CD4-positive, alpha-beta T cell treated with Interleukin-1 beta for 1 hour (primary cell): ENCODE measurements around the gene RTL5.

ENCODE experiments used
- DNase-seq, 2 donors: peaks; one replicate each; pipeline ENCODE4 v3.0.0-alpha.2; 2020 to 2022

The RTL5 gene

DNA sequence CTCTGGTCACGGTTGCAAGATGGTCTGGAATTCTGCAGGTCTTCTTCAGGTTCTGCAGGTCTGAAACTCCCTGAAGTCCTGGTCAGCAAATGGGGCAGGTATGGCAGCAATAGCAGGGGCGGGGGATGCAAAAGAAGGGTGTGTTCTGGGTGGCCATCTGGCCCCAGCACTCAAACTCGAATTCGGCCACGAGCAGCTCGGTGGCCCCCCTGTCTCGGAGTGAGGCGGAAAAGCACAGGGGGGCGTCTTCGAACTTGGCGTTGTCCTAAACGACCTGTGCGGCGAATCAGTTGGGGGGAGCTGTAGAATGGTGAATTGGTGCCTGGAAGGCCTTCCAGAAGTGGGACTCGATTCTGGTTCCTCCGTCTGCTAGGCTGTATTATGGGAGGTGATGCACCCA, 2.1 kb downstream of the RTL5 start:
- no peak for DNase-seq

DNA sequence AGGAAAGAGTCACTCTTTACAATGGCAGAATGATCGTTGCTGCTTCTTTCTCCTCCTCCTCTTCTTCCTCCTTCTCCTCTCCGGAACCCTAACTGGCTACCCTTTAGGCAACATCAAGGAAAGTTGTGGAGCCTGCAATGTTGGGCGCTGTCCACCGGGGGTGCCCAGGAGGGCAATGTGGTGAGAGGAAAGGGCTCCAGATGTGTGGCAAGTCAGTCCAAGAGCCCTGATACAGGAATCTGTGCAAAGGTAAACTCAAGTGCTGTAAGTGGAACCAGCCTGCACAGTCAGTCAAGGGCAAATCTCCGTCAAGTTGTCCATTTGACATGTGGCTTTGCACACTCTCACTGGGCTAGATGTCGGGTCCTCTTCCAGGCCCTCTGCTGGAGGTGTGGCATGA, 2.8 kb downstream of the RTL5 start:
- peak in 1 of 2 donors; percentile 17 for DNase-seq

DNA sequence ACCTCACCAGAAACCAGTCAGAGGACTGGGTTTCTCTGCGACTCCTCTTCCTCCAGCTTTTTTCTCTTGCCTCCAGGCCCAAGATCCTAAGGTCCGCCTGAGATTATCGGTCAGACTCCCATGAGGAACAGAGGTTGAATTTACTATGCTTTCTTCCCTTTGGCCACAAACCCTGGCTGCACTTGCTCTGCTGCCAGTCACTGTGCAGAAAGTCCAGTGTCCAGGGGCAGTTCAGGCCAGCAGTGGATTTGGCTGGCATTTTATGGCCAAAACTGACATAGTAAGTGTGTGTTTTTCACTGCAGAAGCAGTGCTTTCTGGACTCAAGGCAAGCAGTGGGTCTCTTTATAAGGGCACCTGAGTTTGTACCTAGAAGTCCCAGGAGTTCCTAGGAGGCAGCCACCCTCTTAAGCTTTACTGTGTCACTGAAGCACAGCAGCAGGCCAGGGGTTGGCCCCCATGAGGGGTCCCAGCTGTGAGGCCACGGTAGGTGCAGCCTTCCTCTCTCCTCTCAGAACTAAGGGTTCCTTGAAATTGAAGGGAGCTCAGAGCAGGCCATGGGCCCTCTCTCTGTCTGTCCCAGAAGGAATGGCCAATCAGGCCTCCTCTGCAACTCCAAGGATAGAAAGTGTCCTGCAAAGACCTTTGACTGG, 3.4 kb downstream of the RTL5 start:
- DNase-seq, result no peak

DNA sequence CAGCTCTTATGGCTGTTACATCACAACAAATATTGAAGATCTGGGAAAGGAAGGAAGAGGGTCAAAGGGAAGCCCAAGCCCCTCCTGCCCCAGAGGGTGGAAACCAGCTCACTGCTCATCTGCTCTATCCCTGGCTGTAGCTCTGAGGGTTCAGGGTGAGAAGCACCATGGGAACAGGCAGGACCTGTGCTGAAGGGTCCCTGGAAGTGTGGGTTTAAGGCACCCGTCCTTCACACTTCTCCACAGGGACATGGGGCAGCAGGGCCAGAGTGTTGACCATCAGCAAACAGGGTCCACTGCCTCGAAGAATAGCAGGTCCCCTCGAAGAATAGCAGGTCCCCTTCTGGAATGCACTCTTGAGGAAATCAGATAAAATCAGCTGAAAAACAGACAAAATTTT, 4.4 kb downstream of the RTL5 start:
- DNase-seq, result no peak

DNA sequence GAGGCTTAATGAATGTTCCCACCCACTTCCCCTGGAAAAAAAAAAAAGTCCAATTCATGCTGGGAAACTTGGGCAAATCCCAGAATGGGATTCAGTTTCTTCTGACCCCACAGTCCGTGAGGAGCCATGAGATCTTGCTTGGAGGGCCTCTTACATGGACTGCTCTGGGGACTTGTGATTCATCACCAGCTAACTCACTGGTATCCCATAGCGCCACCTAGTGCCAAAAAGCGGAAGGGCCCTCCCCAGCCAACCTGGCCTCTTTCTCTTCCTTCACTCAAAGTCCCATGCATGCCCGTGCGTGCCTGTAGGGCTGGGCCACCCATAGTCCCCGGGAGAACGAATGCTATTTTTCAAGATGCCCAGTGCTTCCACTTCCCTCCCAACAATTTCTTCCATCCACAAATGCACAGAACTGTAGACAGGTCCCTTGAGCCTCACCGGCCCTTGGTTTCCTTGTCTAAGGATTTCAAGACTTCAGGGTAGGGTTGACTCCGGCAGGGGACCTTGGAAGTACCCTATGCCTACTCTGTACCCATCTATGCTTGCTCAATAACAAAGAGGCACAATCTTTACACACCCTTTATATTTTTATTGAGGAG, 5.1 kb downstream of the RTL5 start:
- peak; percentile 78 to 81 for DNase-seq

DNA sequence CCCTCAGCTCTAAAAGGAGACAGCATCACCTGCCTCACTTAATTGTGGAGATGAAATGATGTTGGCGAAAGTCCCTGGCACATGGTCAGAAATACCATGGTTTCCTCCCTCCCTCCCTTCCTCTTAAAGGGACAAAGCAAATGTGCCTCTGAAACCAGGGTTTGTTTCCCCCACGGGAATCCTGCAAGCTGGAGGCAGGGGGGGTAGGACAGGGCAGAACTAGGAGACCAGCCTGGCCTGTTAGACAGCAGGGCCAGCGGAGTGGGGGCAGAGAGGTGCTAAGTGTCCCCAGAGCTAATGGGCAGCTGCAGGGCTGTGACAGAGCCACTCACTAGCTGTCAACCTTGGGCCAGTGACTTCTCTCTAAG, 5.7 kb downstream of the RTL5 start:
- DNase-seq, result no peak

DNA sequence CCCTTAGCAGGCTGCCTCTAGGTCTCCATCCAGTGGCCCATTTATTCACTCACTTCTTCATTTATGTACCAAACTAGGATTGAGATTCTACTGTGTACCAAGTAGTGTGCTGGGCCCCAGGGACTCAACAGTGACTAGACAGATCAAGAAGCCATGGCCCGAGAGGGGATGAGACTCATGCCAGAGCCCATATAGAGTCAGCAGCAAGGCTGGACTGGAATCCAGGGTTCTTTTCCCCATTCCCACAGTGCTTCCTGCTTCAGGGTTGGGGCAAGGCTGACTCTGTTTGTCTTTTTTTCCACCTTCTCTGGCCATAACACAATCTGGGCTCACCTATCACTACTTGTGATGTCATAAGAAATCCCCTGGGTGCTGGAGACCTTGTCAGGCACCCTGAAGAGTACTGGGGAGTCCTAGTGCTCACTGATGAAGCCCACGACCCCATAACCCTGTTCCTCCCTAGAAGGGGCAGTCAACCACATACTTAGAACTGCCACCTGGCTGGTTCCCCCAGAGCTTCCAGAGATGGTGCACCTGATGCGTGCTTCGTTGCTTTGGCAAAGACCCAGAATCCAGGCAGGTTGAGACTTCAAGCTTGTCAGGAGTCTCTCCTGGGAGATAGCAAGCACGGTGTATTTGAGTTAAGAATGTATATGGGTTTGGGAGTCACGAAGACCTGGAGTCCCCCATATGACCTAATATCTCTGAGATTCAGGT, 6.2 kb downstream of the RTL5 start:
- DNase-seq, result no peak

DNA sequence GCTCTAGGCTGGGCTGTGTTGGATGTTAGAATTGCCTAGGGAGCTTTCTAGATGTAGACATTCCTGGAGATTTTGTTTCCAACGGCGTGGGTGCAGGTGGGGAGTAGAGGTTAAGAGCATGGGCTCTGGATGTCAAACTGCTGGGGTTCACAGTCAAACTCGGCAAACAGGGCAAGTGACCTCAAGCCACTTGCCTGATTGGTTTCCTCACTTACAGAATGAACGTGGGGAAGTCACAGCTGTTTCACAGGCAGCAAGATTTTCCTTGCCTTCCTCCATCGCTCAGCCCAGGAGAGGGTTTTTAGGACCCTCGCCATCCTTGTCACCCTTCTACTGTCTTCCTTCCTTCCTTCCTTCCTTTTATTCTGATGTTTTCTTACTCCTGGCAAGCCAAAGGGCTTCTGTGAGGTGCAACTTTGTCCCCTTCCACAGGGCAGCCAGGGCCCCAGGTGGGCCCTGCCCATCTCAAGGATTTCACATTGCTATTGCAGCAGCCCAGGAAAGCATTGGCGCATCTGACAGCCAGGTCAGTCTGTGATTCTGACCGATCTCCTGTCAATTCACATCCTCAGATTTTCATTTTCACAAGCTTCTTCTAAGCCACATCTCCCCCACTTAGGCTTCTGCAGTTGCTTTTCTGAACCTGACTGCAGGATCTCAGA, 7.0 kb downstream of the RTL5 start:
- no peak for DNase-seq

DNA sequence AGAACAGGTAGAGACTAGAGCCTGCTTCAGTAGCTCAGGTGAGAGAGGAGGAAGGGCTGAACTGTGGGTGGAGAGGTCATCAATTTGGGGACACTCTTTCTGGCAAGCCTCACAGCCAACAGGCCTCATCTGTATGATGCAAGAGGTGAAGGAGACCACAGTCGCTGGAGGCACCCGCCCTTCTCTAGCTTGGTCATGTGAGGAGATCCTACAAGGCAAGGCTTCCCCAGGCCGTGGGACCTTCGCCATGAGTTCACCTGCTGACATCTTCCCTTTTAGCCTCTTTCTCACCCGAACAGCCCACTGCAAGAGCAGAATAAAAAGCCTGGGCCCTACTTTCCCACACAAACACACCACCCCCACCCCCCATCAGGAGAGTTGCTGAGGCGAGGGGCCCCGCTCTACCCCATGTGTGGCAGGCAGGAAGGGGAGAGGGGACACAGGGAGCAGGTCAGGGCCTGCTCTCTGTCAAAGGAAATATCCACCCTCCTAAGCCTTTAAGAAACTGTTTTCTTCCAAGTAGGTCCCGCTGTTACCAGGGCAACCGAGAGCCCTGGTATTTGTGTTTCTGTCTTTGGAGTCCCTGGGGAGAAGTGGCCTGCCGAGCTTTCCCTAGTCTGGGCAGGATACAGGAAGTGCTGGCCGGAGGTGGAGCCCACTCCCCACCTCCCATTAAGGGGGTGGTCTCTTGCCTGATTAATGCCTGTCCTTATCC, 8.1 kb downstream of the RTL5 start:
- peak in 1 of 2 donors; percentile 52 for DNase-seq

DNA sequence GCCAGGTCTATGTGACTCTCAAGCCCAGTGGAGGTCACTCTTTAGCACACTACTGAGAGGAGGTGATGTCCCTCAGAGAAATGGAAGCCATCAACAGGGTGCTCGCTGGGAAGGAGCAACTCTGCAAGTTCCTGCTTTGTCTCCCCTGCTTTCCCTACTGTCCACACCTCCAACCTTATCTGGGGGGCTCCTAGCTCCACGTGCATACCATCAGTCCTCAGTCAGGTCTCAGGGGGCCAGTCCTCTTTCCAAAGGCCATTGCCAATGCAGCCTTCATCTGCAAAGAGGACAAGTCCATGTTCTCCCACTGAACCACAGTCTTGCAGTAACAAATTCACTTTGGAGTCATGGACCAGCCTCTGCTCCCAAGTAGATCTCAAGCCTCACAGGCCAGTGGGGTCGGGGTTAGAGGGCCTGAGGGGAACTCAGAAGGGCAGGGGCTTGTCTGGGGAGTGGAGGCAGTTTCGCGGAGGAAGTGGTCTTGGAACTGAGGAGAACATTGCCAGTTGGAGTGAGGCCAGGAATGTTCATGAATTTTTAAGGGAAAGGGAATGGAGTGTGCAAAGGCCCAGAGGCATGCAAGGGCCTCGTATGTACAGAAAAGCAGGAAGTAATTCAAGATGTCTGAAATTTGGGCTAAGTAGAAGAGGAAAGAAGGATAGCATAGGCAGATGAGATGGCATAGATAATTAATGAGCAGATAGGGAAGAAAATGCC, 8.9 kb downstream of the RTL5 start:
- DNase-seq, result no peak

DNA sequence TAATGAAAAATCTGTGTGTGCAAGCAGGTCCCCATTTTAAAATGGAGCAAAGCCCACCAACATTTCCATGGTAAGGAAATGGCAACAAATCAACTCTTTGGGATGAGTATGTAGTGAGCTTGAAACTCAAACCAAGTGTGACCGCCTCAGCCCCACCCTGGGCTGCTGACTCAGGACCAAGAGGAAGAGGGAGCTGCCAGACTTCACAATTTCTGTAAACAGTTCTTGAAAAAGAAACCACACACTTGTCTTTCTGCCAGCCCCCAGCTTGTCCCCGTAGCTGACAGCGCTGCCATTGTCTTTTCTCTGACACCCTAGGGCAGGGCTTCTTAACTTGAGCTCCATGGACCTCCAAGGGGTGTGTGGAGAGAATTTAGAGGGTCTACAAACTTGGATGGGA, 10.3 kb downstream of the RTL5 start:
- peak; percentile 54 to 59 for DNase-seq

DNA sequence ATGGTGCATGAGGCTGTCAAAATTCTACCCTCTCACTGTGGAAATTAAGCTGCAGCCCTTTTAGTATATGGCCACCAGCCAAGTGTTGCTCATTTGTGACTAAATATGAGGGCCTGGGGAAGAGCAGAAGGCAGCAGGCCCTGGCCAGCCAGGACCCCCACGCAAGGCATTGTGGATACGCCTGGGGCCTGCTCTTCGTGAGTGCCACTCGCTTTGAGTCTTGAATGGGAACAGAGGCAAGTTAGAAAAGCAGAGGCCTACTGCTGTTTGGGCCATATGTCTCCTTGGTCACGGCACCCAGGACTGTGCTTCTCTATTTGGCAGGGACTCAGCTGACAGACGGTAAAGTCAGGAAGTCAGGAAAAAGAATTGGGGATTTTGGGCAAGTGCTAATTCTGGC, 10.9 kb downstream of the RTL5 start:
- DNase-seq, result no peak

DNA sequence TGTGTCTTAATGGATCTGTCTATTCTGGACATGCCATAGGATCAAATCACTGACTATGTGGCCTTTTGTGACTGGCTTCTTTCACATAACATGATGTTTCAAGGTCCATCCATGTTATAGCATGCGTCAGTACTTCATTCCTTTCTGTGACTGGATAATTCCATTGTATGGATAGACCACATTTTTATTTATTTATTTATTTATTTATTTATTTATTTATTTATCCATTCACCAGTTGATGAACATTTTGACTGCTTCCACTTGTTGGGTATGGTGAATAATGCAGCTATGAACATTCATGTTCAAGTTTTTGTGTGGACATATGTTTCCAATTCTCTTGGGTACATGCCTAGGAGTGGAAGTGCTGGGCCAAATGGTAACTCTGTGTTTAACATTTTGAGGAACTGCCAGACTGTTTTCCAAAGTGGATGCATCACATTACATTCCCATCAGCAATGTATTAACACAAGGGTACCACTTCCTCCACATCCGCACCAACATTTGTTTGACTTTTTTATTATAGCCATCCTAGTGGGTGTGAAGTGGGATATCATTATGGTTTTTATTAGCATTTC, 14.0 kb downstream of the RTL5 start:
- DNase-seq, result no peak

DNA sequence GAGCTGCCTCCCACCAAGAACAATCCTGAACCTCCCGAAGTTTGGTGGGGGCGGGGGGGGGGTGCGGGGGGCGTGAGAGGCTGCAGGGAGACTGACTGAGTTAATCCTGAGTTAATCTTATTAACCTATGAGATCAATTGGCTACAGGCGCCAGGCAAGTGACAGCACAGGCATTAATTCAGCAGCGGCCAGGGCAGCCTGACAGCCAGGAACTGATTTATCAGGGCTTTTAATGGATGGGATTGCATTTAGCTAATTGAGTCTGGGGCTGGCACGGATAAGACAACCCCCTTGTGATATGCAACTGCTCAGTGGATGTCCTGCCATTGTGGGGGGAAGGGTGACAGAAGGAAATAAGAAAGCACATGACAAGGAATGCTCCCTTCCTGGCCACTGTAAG, 16.3 kb downstream of the RTL5 start:
- no peak for DNase-seq

DNA sequence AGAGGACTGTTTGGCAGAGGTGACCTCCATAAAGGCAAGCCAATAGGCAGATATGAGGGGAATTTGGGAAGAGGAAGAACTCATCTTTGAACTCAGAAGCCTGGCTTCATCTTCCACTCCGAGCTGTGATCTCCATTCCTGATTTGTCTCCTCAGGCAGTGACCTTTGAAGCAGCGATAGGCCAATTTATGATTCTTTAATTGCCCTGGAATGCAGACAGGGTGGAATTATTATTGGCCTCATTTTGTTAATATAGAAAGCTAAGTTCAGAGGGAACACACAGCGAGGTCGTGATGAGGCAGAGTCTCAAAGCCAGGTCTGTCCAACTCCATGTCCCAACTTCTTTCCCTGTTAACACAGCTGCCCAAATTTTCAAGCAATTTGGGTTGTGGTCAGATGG, 16.9 kb downstream of the RTL5 start:
- DNase-seq, result no peak

DNA sequence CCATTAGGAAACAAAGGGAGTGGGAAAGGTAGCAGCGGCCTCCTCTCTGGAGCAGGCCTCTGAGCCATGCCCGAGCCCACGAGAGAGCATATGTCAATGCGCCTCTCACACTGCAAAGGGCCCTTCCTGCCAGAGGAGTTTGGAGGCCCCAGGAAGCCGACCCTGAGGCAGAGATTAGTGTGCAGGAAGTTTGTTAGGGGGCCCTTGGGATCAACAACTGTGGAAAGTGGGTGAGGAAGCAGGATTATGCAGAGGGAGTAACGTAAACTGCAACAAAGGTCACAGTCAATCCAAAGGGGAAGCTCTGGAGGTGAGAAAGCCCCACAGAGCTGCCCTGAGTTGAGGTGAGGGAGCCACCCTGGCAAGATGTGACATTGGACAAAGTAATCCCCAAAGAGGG, 17.4 kb downstream of the RTL5 start:
- DNase-seq, result no peak

DNA sequence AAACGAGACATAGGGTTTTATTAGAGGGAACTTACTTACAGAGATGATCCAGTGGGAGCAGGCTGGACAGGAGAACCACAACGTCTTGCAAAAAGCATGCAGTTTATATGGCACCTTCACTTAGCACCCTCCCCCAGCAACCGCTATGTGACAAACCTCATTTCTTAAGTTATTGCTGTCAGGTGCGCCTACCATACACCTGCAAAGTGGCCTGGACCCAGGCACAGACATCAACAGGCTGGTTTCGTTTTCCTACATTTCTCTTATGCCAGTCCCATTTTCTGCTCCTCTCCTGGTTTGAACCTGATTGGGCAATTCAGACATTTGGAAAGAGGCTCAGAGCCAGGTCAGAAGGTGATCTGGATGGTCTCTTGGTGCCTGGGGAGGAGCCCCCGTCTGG, 18.3 kb downstream of the RTL5 start:
- DNase-seq, result no peak

DNA sequence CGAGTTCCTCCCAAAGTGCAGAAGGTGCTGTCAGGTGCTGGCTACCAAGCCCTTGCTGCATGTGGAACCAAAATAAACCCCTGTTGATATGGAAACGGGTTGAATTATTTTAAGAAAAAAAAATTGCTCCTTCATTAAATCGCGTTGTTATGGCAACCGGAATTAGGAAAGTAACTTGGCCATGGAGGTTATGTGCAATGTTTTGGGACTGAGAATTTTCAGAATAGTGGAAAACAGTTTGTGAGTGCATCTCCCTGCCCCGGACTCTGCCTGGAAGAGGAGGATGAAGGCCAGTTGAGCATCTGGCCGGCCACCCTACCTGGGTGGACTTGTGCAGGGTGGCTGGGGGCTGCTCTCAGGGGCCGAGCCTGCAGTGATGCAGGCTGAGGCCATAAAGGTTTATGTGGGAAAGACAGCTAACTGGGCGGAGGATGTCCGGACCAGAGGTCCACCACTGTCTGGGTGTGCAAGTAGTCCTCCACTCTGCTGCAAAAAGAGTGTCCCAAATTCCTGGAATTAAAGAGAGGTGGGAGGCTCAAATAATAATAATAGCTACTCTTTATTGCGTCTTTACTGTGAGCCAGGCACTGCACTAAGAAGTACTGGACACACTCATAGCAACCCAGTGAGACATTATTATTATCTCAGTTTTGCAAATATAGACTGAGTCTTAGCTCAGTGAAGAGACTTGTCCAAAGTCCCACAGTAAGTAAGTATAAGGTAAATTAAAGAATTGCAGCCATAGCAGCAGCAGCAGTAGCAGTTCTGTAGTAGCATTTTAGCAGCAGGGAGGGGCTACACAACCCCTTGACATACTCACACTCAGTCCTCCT, 20.6 kb downstream of the RTL5 start:
- DNase-seq, result no peak

DNA sequence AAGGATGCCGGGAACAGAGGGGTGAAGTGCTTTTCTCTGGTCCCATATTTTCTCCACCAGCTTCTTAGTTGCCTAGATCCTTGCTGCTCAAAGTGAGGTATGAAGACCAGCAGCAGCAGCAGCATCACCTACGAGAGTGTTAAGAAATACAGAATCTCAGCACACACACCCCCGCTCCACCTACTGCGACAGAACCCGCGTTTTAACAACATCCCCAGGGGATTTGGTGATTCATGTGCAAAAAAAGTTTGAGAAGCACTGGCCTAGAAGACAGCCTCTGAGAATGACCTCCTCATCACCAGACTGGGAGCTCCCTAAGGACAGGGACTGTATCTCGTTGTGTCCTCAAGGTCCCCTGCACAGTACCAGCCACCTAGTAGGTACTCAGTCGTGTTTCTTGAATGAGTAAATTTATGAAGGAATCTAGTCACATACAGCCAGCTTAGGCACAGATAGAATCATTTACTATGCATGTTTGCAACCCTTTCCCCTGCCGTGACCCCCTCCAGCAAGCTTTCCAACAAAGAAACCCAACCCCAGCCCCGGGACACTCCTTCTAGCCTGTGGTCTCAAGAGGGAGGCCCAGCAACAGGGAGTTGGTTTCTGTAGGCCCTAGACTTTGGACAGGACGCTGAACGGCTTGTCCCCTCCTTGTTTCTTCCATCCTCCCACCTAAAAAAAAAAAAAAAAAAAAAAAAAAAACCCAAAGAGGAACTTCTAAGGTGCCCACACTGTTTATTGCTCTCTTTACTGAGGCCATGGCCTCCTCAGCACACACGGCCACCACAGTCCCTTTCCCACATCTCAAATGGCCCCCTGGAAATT, 21.5 kb downstream of the RTL5 start:
- no peak for DNase-seq

DNA sequence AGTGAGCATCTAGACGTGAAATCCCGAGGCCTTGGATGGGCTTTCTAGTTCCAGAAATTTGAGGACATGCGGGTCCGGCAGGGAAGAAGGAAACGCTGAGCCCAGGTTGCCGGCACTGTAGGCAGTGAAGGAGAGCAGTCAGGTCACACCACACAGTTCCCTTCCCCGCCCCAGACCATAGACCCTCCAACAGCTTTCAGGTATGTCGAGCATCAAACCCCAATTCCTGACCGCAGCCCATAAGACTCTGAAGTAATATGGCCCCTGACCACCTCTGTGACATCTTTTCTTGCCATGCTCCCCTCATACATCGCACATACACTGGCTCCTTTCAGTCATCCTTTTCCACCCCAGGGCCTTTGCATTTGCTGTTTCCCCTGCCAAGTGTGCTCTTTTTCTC, 23.0 kb downstream of the RTL5 start:
- no peak for DNase-seq
